Panc1 (cell line): Measurements from ENCODE around the gene ADARB2. TPM values are rescaled to one million over a fixed set of nuclear protein-coding genes. Genes with fewer than 3 reads are reported as not detected.

Experiments used
- ATAC-seq: fragments of 200-7000 bp; cut with Tn5 transposase; 2 replicates; pipeline ENCODE4 v1.9.1; 2020; ENCODE audit warnings: mild to moderate bottlenecking, moderate library complexity
- BruUV-seq: library from RNA; stranded (reverse); fragments of 400-500 nt; replicated peaks from 2 replicates; lab custom pipeline; 2021; lab: Mats Ljungman, UMichigan
- CTCF ChIA-PET: fragments of 300-600 bp; sonication (Branson Sonifier 250); formaldehyde crosslinking; loops from one replicate; lab custom pipeline; 2022; ENCODE audit warnings: antibody characterized with exemption; lab: Charles Lee
- POLR2A ChIA-PET: fragments of 300-600 bp; sonication (Branson Sonifier 250); formaldehyde crosslinking; loops from one replicate; lab custom pipeline; 2022; ENCODE audit warnings: antibody characterized with exemption; lab: Charles Lee
- DNase-seq: peaks from one replicate; pipeline ENCODE4 v3.0.0-alpha.2; 2010; ENCODE audit warnings: low read depth, low spot score
- H3K27ac ChIP-seq: 2 replicates; pipeline ENCODE4 v1.5.1; 2011; ENCODE audit warnings: mild to moderate bottlenecking, low read length, inconsistent platforms
- H3K27me3 ChIP-seq: fragments of 200-500 bp; sonication (Bioruptor generic); 2 replicates; pipeline ENCODE4 v1.6.0; 2014; ENCODE audit warnings: low read length, inconsistent platforms; ENCODE audit not compliant: control insufficient read depth, insufficient read depth
- H3K36me3 ChIP-seq: fragments of 200-500 bp; sonication (Bioruptor generic); 2 replicates; pipeline ENCODE4 v1.5.1; 2014; ENCODE audit warnings: inconsistent platforms, mild to moderate bottlenecking, low read length, moderate library complexity; ENCODE audit not compliant: control insufficient read depth, insufficient read depth
- H3K4me1 ChIP-seq: 2 replicates; pipeline ENCODE4 v1.5.1; 2011; ENCODE audit warnings: inconsistent platforms, mild to moderate bottlenecking, low read length, moderate library complexity; ENCODE audit not compliant: control insufficient read depth, insufficient read depth
- H3K4me3 ChIP-seq, 2 experiments: 2 replicates each; pipeline ENCODE4 v1.5.1; 2011 to 2012; ENCODE audit warnings: low read depth in 2 of 2, low read length in 2 of 2, mild to moderate bottlenecking in 2 of 2, inconsistent platforms in 1 of 2, moderate library complexity in 1 of 2
- H3K9me3 ChIP-seq: fragments of 200-500 bp; sonication (Bioruptor generic); 2 replicates; pipeline ENCODE4 v1.5.1; 2014; ENCODE audit warnings: low read depth, mild to moderate bottlenecking, inconsistent platforms, low read length, moderate library complexity; ENCODE audit not compliant: control insufficient read depth, insufficient read depth
- POLR2AphosphoS5 ChIP-seq: IDR thresholded peaks from 2 replicates; pipeline ENCODE4 v1.6.1; 2012; ENCODE audit warnings: mild to moderate bottlenecking, low read depth, low read length, moderate library complexity
- SIN3A ChIP-seq: IDR thresholded peaks from 2 replicates; pipeline ENCODE4 v1.6.1; 2012; ENCODE audit warnings: low read depth, mild to moderate bottlenecking, low read length, moderate library complexity, borderline replicate concordance; ENCODE audit not compliant: insufficient read depth
- TCF7L2 ChIP-seq: IDR thresholded peaks from 2 replicates; pipeline ENCODE4 v1.6.1; 2011; ENCODE audit warnings: mild to moderate bottlenecking, low read depth, low read length, inconsistent platforms
- in situ Hi-C: cut with HindIII; loops from 2 replicates; pipeline ENCODE4 v1.10.0; 2016; ENCODE audit warnings: low sequenced_read_pairs, low pct_unique_long_range_greater_than_20kb
- intact Hi-C: fragments of 100-400 bp; cut with micrococcal nuclease; formaldehyde crosslinking; loops from one replicate; pipeline ENCODE4 v1.10.0; 2022; ENCODE audit not compliant: unreplicated experiment
- total RNA-seq: library from RNA; stranded (reverse); gene quantifications from one replicate; pipeline ENCODE4 v1.2.1, GENCODE V29; 2021; ENCODE audit not compliant: unreplicated experiment
- TF ChIP-seq, protein P1 (sequence below): fragments of 450-650 bp; IDR thresholded peaks from 2 replicates; pipeline ENCODE4 v1.5.1; 2017; ENCODE audit warnings: mild to moderate bottlenecking
- TF ChIP-seq, protein P2 (sequence below), 2 experiments: IDR thresholded peaks; 2 replicates each; pipeline ENCODE4 v1.6.1; 2011 to 2012; ENCODE audit warnings: low read depth in 2 of 2, control low read depth in 1 of 2, low read length in 1 of 2, mild to moderate bottlenecking in 1 of 2, moderate library complexity in 1 of 2; ENCODE audit not compliant: insufficient read depth in 1 of 2

Gene ADARB2
- total RNA-seq, 1 experiment from 2014 or later: 0.31 TPM

DNA sequence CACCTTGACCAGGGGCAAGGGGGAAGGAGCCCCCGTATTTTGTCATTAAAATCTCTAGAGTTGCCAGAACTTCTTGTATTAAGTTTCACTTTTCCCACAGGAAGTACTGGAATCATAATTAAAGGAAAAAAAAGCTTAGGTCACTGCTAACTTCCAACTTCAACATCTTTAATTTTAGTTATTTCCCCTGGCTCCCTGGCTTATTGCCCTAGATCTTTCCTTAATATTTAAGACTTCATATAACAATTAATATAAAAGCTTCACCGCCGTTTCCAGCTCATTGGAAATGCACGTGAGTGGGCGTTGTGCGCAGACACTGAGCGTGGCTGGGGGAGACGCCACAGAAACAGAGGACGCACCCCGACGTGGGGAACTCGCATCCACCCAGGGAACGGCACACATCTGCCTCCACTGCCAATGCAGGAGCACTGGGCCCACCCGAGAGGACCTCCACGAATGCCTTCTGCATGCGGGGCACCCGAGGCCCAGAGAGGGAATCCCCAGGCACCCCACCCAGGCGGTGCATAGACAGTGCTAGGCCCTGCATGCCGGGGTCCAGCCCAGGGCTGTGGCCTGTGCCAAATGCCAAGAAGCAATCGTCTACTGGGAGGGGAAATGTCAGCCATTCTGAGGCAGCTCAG lies 72.2 kb downstream of the ADARB2 start:
- no peak overlapping the region for H3K4me3 ChIP-seq
- CTCF ChIA-PET: no interaction called here
- POLR2A ChIA-PET: no interaction called here
- DNase-seq (no peak), ATAC-seq (no peak)
- intact Hi-C loops (no loop called here), in situ Hi-C loops (no loop called here)
- no peaks in the 10 kb centered on the region for H3K27me3 ChIP-seq
- H3K36me3 ChIP-seq: no peaks in the 10 kb centered on the region
- no peaks in the 10 kb centered on the region for H3K4me1 ChIP-seq
- no TSS peak for BruUV-seq
- no peaks in the 10 kb centered on the region for H3K9me3 ChIP-seq
- H3K27ac ChIP-seq: no peak overlapping the region
- no peak for TF ChIP-seq SIN3A

DNA sequence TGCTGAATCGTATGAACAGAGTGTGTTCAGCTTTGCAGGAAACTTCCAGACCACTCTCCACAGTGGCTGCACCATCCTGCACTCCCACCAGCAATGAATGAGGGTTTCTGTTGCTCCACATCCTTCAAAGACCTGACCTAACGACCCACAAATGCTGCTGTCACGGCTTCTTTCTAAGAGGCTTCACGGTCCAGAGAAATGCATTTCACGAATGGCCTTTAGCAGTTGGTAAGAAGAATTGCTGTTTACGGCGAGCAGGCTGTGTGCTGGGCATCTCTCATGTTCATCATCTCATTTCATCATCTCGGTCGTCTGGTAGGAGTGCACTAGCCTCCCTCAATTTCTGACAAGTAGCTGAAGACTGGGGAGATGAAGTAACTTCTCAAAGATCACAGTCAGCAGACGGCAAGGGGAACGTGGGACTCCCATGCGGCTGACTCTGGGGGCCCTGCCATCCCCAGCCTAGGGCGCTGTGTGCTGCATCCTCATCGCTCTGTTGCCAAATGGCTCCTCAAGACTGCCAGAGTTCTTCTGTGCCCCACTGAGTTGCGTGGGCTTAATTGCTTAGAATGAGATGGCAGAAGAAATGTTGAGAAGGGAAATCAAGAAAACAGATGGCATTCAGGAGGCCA lies 72.9 kb downstream of the ADARB2 start:
- H3K9me3 ChIP-seq: no peaks in the 10 kb centered on the region
- no peak overlapping the region for H3K27ac ChIP-seq
- ChIA-PET POLR2A (no interaction called here), CTCF (no interaction called here)
- H3K4me1 ChIP-seq: no peaks in the 10 kb centered on the region
- intact Hi-C loops (no loop called here), in situ Hi-C loops (no loop called here)
- H3K4me3 ChIP-seq: no peak overlapping the region
- no TSS peak for BruUV-seq
- H3K27me3 ChIP-seq: no peaks in the 10 kb centered on the region
- TF ChIP-seq, protein P1, sequence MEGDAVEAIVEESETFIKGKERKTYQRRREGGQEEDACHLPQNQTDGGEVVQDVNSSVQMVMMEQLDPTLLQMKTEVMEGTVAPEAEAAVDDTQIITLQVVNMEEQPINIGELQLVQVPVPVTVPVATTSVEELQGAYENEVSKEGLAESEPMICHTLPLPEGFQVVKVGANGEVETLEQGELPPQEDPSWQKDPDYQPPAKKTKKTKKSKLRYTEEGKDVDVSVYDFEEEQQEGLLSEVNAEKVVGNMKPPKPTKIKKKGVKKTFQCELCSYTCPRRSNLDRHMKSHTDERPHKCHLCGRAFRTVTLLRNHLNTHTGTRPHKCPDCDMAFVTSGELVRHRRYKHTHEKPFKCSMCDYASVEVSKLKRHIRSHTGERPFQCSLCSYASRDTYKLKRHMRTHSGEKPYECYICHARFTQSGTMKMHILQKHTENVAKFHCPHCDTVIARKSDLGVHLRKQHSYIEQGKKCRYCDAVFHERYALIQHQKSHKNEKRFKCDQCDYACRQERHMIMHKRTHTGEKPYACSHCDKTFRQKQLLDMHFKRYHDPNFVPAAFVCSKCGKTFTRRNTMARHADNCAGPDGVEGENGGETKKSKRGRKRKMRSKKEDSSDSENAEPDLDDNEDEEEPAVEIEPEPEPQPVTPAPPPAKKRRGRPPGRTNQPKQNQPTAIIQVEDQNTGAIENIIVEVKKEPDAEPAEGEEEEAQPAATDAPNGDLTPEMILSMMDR: no peak
- TF ChIP-seq, protein P2, sequence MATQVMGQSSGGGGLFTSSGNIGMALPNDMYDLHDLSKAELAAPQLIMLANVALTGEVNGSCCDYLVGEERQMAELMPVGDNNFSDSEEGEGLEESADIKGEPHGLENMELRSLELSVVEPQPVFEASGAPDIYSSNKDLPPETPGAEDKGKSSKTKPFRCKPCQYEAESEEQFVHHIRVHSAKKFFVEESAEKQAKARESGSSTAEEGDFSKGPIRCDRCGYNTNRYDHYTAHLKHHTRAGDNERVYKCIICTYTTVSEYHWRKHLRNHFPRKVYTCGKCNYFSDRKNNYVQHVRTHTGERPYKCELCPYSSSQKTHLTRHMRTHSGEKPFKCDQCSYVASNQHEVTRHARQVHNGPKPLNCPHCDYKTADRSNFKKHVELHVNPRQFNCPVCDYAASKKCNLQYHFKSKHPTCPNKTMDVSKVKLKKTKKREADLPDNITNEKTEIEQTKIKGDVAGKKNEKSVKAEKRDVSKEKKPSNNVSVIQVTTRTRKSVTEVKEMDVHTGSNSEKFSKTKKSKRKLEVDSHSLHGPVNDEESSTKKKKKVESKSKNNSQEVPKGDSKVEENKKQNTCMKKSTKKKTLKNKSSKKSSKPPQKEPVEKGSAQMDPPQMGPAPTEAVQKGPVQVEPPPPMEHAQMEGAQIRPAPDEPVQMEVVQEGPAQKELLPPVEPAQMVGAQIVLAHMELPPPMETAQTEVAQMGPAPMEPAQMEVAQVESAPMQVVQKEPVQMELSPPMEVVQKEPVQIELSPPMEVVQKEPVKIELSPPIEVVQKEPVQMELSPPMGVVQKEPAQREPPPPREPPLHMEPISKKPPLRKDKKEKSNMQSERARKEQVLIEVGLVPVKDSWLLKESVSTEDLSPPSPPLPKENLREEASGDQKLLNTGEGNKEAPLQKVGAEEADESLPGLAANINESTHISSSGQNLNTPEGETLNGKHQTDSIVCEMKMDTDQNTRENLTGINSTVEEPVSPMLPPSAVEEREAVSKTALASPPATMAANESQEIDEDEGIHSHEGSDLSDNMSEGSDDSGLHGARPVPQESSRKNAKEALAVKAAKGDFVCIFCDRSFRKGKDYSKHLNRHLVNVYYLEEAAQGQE (IDR thresholded peaks at IDR 0.05; ENCODE audit: insufficient read depth in 1 of 2, low read depth in 2 of 2, low read length in 1 of 2): no peak
- TF ChIP-seq TCF7L2 (no peak), POLR2AphosphoS5 (no peak), SIN3A (no peak)
- no peaks in the 10 kb centered on the region for H3K36me3 ChIP-seq
- ATAC-seq (no peak), DNase-seq (no peak)

DNA sequence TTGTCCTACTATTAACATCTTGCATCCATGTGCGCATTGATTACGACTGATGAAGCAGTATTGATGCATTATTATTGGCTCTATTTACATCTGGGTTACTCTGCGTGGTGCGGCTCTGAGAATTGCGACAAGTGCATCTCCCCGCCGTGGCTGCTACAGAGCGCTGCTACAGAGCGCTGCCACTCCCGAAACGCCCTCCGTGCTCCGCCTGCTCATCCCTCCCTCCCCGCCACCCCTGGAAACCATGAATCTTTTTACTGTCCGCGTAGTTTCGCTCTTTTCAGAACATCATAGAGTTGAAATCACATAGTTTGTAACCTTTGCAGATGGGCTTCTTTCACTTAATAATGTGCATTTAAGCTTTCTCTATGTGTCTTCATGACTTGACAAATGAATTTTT lies 74.1 kb downstream of the ADARB2 start:
- H3K4me3 ChIP-seq: no peak overlapping the region
- BruUV-seq: no TSS peak
- no peaks in the 10 kb centered on the region for H3K36me3 ChIP-seq
- no peaks in the 10 kb centered on the region for H3K9me3 ChIP-seq
- in situ Hi-C loops: no loop called here
- TF ChIP-seq, protein P1: no peak
- TF ChIP-seq TCF7L2: no peak
- TF ChIP-seq, protein P2 (IDR thresholded peaks at IDR 0.05; ENCODE audit: insufficient read depth in 1 of 2, low read depth in 2 of 2, low read length in 1 of 2): no peak
- no peak for TF ChIP-seq POLR2AphosphoS5
- TF ChIP-seq SIN3A: no peak
- intact Hi-C loops: no loop called here
- no peak overlapping the region for H3K27ac ChIP-seq
- H3K27me3 ChIP-seq: no peaks in the 10 kb centered on the region
- CTCF ChIA-PET: no interaction called here
- no peaks in the 10 kb centered on the region for H3K4me1 ChIP-seq
- ATAC-seq (no peak), DNase-seq (no peak)
- POLR2A ChIA-PET: no interaction called here
